ENCODE measurements around the gene IL1RAPL1. TPM values are rescaled to one million over a fixed set of nuclear protein-coding genes. Genes with fewer than 3 reads are reported as not detected.
A peak's percentile ranks its signal among the peaks of the same experiment; 100 is the strongest.

The IL1RAPL1 gene
- total RNA-seq, 1 experiment from 2014 or later = not detected

DNA sequence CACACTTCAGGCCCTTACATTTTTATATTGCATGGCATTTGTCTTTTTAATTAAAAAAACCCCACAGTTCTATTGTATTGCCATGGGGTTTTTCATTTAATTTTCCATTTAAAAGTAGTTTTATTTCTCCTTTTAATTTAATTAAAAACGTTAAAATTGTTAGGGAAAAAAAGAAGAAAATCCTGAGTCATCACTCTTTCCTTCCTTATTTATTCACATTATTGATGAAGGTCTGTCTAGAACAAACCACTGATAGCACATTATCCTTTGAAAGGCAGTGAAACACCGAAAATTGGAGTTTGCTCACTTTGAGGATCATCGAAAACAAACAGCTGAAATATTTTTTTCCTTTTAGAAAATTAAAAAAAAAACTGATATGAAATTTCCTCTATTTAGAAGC lies 868.5 kb downstream of the IL1RAPL1 start:
- Mint-ChIP-seq H3K36me3 (ENCODE audit: insufficient read depth, unreplicated experiment) (no peaks in the 10 kb centered on the region), H3K4me1 (ENCODE audit: insufficient read depth, unreplicated experiment) (no peaks in the 10 kb centered on the region), H3K4me3 (ENCODE audit: unreplicated experiment) (no peak overlapping the region), H3K27ac (ENCODE audit: low read depth, unreplicated experiment) (no peak overlapping the region), H3K27me3 (ENCODE audit: insufficient read depth, unreplicated experiment) (peaks cover 51% of the 10 kb centered on the region), H3K9me3 (ENCODE audit: unreplicated experiment) (no peaks in the 10 kb centered on the region)
- ChIA-PET POLR2A (no interaction called here), CTCF (no interaction called here)
- intact Hi-C loops (cut with micrococcal nuclease) = no loop called here
- TF ChIP-seq CTCF (IDR thresholded peaks at IDR 0.05; ENCODE audit: unreplicated experiment) = no peak
- no peak for DNase-seq (ENCODE audit: unreplicated experiment)
- no TSS peak for BruUV-seq (replicated peaks)

DNA sequence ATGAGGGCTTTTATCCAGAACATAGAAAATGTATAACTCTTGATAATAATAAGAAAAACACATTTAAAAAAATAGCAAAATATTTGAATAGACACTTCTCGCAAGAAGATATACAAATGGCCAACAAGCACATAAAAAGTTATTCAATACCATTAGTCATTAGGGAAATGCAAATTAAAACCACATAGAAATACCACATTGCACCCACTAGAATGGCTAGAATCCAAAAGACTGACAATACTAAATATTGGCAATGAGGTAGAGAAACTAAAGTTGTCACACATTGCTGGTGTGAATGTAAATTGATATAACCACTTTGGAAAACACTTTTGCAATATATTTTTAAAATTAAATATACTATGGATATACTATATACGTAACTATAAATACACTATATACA lies 873.8 kb downstream of the IL1RAPL1 start:
- H3K9me3 Mint-ChIP-seq (ENCODE audit: unreplicated experiment) = no peaks in the 10 kb centered on the region
- ChIA-PET POLR2A (no interaction called here), CTCF (interaction anchor here (0.7 kb wide), 1 partner anchor 18 kb away, joined by 3 read pairs; no protein-coding TSS in a partner anchor)
- no peak overlapping the region for H3K4me3 Mint-ChIP-seq (ENCODE audit: unreplicated experiment)
- DNase-seq (ENCODE audit: unreplicated experiment) = peak; percentile 8
- intact Hi-C loops (cut with micrococcal nuclease) = no loop called here
- no TSS peak for BruUV-seq (replicated peaks)
- H3K27me3 Mint-ChIP-seq (ENCODE audit: insufficient read depth, unreplicated experiment) = peaks cover 26% of the 10 kb centered on the region
- no peaks in the 10 kb centered on the region for H3K4me1 Mint-ChIP-seq (ENCODE audit: insufficient read depth, unreplicated experiment)
- TF ChIP-seq CTCF (IDR thresholded peaks at IDR 0.05; ENCODE audit: unreplicated experiment) = no peak
- H3K27ac Mint-ChIP-seq (ENCODE audit: low read depth, unreplicated experiment) = no peak overlapping the region
- no peaks in the 10 kb centered on the region for H3K36me3 Mint-ChIP-seq (ENCODE audit: insufficient read depth, unreplicated experiment)

DNA sequence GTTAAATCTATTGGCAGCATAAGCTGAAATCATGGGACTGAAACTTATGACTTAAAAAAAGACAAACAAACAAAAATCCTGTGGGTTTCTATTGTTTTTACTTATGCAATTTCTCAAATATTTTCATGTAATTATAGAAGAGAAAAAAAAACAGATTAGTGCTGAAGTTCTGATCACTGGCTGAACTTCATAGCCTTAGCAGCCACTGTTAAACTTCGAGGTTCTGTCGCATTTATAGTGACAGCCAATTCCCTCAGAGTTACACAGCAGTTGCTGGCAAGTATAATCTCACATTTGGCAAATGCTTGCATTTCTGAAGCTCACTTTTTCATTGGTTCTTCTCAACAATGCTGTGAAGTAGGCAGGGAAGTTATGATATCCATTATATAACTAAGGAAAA lies 879.2 kb downstream of the IL1RAPL1 start:
- CTCF ChIA-PET = interaction anchor here (0.6 kb wide), 1 partner anchor 112 kb away, joined by 4 read pairs; no protein-coding TSS in a partner anchor
- Mint-ChIP-seq H3K4me1 (ENCODE audit: insufficient read depth, unreplicated experiment) (peaks cover 8% of the 10 kb centered on the region), H3K27me3 (ENCODE audit: insufficient read depth, unreplicated experiment) (no peaks in the 10 kb centered on the region), H3K4me3 (ENCODE audit: unreplicated experiment) (no peak overlapping the region), H3K36me3 (ENCODE audit: insufficient read depth, unreplicated experiment) (no peaks in the 10 kb centered on the region), H3K27ac (ENCODE audit: low read depth, unreplicated experiment) (no peak overlapping the region), H3K9me3 (ENCODE audit: unreplicated experiment) (no peaks in the 10 kb centered on the region)
- POLR2A ChIA-PET = no interaction called here
- BruUV-seq (replicated peaks) = no TSS peak
- peak; percentile 11 for DNase-seq (ENCODE audit: unreplicated experiment)
- no peak for TF ChIP-seq CTCF (IDR thresholded peaks at IDR 0.05; ENCODE audit: unreplicated experiment)
- intact Hi-C loops (cut with micrococcal nuclease) = no loop called here

- peaks cover 8% of the 10 kb centered on the region for H3K27me3 Mint-ChIP-seq (ENCODE audit: insufficient read depth, unreplicated experiment)
- H3K27ac Mint-ChIP-seq (ENCODE audit: low read depth, unreplicated experiment) = no peak overlapping the region
- H3K36me3 Mint-ChIP-seq (ENCODE audit: insufficient read depth, unreplicated experiment) = no peaks in the 10 kb centered on the region
- ChIA-PET CTCF (interaction anchor here (0.6 to 0.7 kb wide), 2 partner anchors 188 to 949 kb away, joined by 3 read pairs; no protein-coding TSS in a partner anchor), POLR2A (interaction anchor here (0.7 kb wide), 1 partner anchor 10 kb away, joined by 3 read pairs; no protein-coding TSS in a partner anchor)
- no TSS peak for BruUV-seq (replicated peaks)
- no peak for TF ChIP-seq CTCF (IDR thresholded peaks at IDR 0.05; ENCODE audit: unreplicated experiment)
- no peak overlapping the region for H3K4me3 Mint-ChIP-seq (ENCODE audit: unreplicated experiment)
- intact Hi-C loops (cut with micrococcal nuclease) = no loop called here
- DNase-seq (ENCODE audit: unreplicated experiment) = no peak
- H3K9me3 Mint-ChIP-seq (ENCODE audit: unreplicated experiment) = no peaks in the 10 kb centered on the region
- H3K4me1 Mint-ChIP-seq (ENCODE audit: insufficient read depth, unreplicated experiment) = peaks cover 8% of the 10 kb centered on the region
These were observed 881.8 kb downstream of the IL1RAPL1 start for GRCh38 chrX:29468911-29469494.

All from MCF 10A (cell line).